PC-9 (cell line): Measurements from ENCODE around the gene MDC1.

Experiments
- EZH2 ChIP-seq: fragments of 200-600 bp; sonication (generic); IDR thresholded peaks from 2 replicates; pipeline ENCODE4 v1.8.0; 2017; ENCODE audit warnings: antibody characterized with exemption, low read depth
- TF ChIP-seq, protein P1 (sequence below): fragments of 200-600 bp; sonication (generic); conservative IDR thresholded peaks from 2 replicates; pipeline ENCODE4 v1.6.1; 2017; ENCODE audit warnings: mixed run types, antibody characterized with exemption, mild to moderate bottlenecking, moderate library complexity

DNA sequence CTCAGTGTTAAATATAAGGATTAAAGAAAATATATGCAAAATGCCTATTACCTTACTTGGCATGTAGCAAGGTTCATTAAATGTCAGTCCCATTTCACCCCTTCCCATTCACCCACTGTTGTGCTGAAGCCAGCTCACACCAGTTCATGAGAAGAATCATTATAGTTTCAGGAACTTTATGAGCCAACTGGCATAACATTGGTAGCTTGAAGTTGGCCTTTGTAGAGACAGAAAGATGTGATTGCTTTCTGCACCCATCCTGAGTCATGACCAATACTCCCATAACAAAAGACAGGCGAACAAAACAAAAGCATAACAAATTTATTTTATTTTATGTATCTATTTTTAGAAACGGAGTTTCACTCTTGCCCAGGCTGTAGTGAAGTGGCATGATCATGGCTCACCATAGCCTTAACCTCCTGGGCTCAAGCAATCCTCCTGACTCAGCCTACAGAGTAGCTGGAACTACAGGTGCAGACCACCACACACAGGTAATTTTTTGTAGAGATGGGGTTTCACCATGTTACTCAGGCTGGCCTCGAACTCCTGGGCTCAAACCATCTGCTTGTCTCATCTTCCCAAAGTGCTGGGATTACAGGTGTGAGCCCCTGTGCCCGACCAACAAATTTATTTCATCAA is 44.8 kb upstream of the MDC1 start:
- TF ChIP-seq, protein P1, sequence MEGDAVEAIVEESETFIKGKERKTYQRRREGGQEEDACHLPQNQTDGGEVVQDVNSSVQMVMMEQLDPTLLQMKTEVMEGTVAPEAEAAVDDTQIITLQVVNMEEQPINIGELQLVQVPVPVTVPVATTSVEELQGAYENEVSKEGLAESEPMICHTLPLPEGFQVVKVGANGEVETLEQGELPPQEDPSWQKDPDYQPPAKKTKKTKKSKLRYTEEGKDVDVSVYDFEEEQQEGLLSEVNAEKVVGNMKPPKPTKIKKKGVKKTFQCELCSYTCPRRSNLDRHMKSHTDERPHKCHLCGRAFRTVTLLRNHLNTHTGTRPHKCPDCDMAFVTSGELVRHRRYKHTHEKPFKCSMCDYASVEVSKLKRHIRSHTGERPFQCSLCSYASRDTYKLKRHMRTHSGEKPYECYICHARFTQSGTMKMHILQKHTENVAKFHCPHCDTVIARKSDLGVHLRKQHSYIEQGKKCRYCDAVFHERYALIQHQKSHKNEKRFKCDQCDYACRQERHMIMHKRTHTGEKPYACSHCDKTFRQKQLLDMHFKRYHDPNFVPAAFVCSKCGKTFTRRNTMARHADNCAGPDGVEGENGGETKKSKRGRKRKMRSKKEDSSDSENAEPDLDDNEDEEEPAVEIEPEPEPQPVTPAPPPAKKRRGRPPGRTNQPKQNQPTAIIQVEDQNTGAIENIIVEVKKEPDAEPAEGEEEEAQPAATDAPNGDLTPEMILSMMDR: no peak
- no peak for TF ChIP-seq EZH2
